ENCODE results near the gene MAP3K2. TPM values are rescaled to one million over a fixed set of nuclear protein-coding genes. Genes with fewer than 3 reads are reported as not detected.

MAP3K2 gene
- polyA plus RNA-seq, 3 donors: 16.0 to 86.4 (median 66.3) TPM

GRCh38 chr2:127288274-127288673 lies 99.5 kb downstream of the MAP3K2 start:
- Histone ChIP-seq H3K9ac (ENCODE audit: insufficient read depth, low read length, poor library complexity, severe bottlenecking) (no peak overlapping the region), H4K20me1 (ENCODE audit: insufficient read depth, low read length) (no peaks in the 10 kb centered on the region), H2AFZ (ENCODE audit: insufficient read depth, low read depth, low read length, poor library complexity, severe bottlenecking) (no peak overlapping the region), H3K9me3 (replicated peaks in 1 of 2; ENCODE audit: control insufficient read depth in 1 of 2, insufficient read depth in 1 of 2, low read length in 2 of 2) (no peaks in the 10 kb centered on the region), H3K4me3 (replicated peaks in 1 of 3; ENCODE audit: low read depth in 2 of 3, low read length in 3 of 3) (no peak overlapping the region), H3K79me2 (ENCODE audit: insufficient read depth, low read length) (peaks cover 22% of the 10 kb centered on the region), H3K4me2 (replicated peaks; ENCODE audit: extremely low read depth, low read length, poor library complexity, severe bottlenecking) (no peak overlapping the region), H3K27ac (ENCODE audit: low read depth in 1 of 2, low read length in 2 of 2) (no peak overlapping the region), H3K27me3 (ENCODE audit: control insufficient read depth in 2 of 2, insufficient read depth in 2 of 2, low read length in 2 of 2) (no peaks in the 10 kb centered on the region), H3K4me1 (ENCODE audit: control insufficient read depth in 1 of 2, insufficient read depth in 2 of 2, low read length in 2 of 2) (peaks cover 3 to 8% of the 10 kb centered on the region in 2 donors), H3K36me3 (replicated peaks in 1 of 2; ENCODE audit: control insufficient read depth in 1 of 2, insufficient read depth in 2 of 2, low read length in 2 of 2) (peaks cover 82 to 96% of the 10 kb centered on the region in 2 donors)
- Mint-ChIP-seq H3K27me3 (ENCODE audit: low read depth in 3 of 3) (peaks cover 0 to 1% (median 0%) of the 10 kb centered on the region in 3 donors), H3K27ac (peak overlapping the region in 3 of 7 donors; percentile 3 to 35 (median 10)), H3K4me1 (peaks cover 9% of the 10 kb centered on the region), H3K4me3 (no peak overlapping the region), H3K9me3 (peaks cover 0 to 8% (median 0%) of the 10 kb centered on the region in 7 donors), H3K36me3 (peaks cover 85 to 91% of the 10 kb centered on the region in 2 donors)
- intact Hi-C loops (cut with micrococcal nuclease): no loop called here
- DNase-seq: no peak
- no CpG with 5 or more reads among the region's 3 CpGs for WGBS (ENCODE audit: insufficient coverage)
- TF ChIP-seq, protein P1, sequence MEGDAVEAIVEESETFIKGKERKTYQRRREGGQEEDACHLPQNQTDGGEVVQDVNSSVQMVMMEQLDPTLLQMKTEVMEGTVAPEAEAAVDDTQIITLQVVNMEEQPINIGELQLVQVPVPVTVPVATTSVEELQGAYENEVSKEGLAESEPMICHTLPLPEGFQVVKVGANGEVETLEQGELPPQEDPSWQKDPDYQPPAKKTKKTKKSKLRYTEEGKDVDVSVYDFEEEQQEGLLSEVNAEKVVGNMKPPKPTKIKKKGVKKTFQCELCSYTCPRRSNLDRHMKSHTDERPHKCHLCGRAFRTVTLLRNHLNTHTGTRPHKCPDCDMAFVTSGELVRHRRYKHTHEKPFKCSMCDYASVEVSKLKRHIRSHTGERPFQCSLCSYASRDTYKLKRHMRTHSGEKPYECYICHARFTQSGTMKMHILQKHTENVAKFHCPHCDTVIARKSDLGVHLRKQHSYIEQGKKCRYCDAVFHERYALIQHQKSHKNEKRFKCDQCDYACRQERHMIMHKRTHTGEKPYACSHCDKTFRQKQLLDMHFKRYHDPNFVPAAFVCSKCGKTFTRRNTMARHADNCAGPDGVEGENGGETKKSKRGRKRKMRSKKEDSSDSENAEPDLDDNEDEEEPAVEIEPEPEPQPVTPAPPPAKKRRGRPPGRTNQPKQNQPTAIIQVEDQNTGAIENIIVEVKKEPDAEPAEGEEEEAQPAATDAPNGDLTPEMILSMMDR (IDR thresholded peaks at IDR 0.05): no peak

DNA sequence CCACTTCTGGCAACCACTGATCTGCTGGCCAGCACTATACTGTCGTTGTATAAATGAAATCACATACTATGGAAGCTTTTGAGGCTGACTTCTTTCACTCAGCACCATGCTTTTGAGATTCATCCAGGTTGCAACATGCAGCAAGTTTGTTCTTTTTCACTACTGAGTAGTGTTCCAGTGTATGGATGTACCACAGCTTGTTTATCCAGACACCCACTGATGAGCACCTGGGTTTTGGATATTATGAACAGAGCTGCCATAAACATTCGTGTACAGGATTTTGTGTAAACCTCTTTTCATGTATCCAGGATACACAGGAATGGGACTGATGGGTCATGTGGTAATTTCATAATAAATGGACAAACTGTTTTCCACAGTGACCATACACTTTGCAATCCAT lies 104.5 kb downstream of the MAP3K2 start:
- H3K4me1 ChIP-seq (ENCODE audit: control insufficient read depth in 1 of 2, insufficient read depth in 2 of 2, low read length in 2 of 2): peaks cover 12 to 13% of the 10 kb centered on the region in 2 donors
- H3K4me3 Mint-ChIP-seq: no peak overlapping the region
- no peak overlapping the region for H2AFZ ChIP-seq (ENCODE audit: insufficient read depth, low read depth, low read length, poor library complexity, severe bottlenecking)
- H3K27ac ChIP-seq (ENCODE audit: low read depth in 1 of 2, low read length in 2 of 2): no peak overlapping the region
- H3K9ac ChIP-seq (ENCODE audit: insufficient read depth, low read length, poor library complexity, severe bottlenecking): no peak overlapping the region
- no peak overlapping the region for H3K4me3 ChIP-seq (replicated peaks in 1 of 3; ENCODE audit: low read depth in 2 of 3, low read length in 3 of 3)
- no peaks in the 10 kb centered on the region for H4K20me1 ChIP-seq (ENCODE audit: insufficient read depth, low read length)
- H3K36me3 Mint-ChIP-seq: peaks cover 83 to 99% of the 10 kb centered on the region in 2 donors
- no peaks in the 10 kb centered on the region for H3K9me3 ChIP-seq (replicated peaks in 1 of 2; ENCODE audit: control insufficient read depth in 1 of 2, insufficient read depth in 1 of 2, low read length in 2 of 2)
- DNase-seq: no peak
- H3K4me1 Mint-ChIP-seq: peaks cover 15% of the 10 kb centered on the region
- H3K9me3 Mint-ChIP-seq: peaks cover 0 to 8% (median 0%) of the 10 kb centered on the region in 7 donors
- peaks cover 78 to 99% of the 10 kb centered on the region in 2 donors for H3K36me3 ChIP-seq (replicated peaks in 1 of 2; ENCODE audit: control insufficient read depth in 1 of 2, insufficient read depth in 2 of 2, low read length in 2 of 2)
- TF ChIP-seq, protein P1 (IDR thresholded peaks at IDR 0.05): no peak
- WGBS (ENCODE audit: insufficient coverage): no CpG with 5 or more reads among the region's 2 CpGs
- peaks cover 22% of the 10 kb centered on the region for H3K79me2 ChIP-seq (ENCODE audit: insufficient read depth, low read length)
- H3K4me2 ChIP-seq (replicated peaks; ENCODE audit: extremely low read depth, low read length, poor library complexity, severe bottlenecking): no peak overlapping the region
- peak overlapping the region in 1 of 7 donors; percentile 43 for H3K27ac Mint-ChIP-seq
- no peaks in the 10 kb centered on the region for H3K27me3 ChIP-seq (ENCODE audit: control insufficient read depth in 2 of 2, insufficient read depth in 2 of 2, low read length in 2 of 2)
- H3K27me3 Mint-ChIP-seq (ENCODE audit: low read depth in 3 of 3): peaks cover 0 to 3% (median 0%) of the 10 kb centered on the region in 3 donors
- intact Hi-C loops (cut with micrococcal nuclease): no loop called here

All from CD14-positive monocyte (primary cell).